OCI-LY7 (cell line): ENCODE measurements around the gene RAB3GAP2. TPM values are rescaled to one million over a fixed set of nuclear protein-coding genes. Genes with fewer than 3 reads are reported as not detected.

Source experiments
- Bru-seq: library from RNA; stranded (reverse); fragments of 400-500 nt; gene quantifications from one replicate; lab custom pipeline; 2021; lab: Mats Ljungman, UMichigan
- BruChase-seq, 2 experiments: library from RNA; stranded (reverse); fragments of 400-500 nt; gene quantifications; one replicate each; lab custom pipeline; 2021; lab: Mats Ljungman, UMichigan
- BruUV-seq: library from RNA; stranded (reverse); fragments of 400-500 nt; replicated peaks from 2 replicates; lab custom pipeline; 2021; lab: Mats Ljungman, UMichigan
- CTCF ChIA-PET: fragments of 300-600 bp; sonication (Branson Sonifier 250); formaldehyde crosslinking; loops from one replicate; lab custom pipeline; 2022; ENCODE audit warnings: antibody characterized with exemption; ENCODE audit not compliant: unreplicated experiment; lab: Charles Lee
- POLR2A ChIA-PET: fragments of 300-600 bp; sonication (Branson Sonifier 250); formaldehyde crosslinking; loops from one replicate; lab custom pipeline; 2022; ENCODE audit warnings: antibody characterized with exemption; lab: Charles Lee
- DNase-seq: peaks from one replicate; pipeline ENCODE4 v3.0.0-alpha.2; 2015; ENCODE audit warnings: low spot score
- H2AFZ ChIP-seq: fragments of 200-600 bp; sonication (generic), shearing (Covaris generic); 2 replicates; pipeline ENCODE4 v1.6.1; 2014; ENCODE audit warnings: mild to moderate bottlenecking, antibody characterized with exemption, low read length, moderate library complexity
- H3K27ac ChIP-seq: fragments of 200-600 bp; sonication (generic); 2 replicates; pipeline ENCODE4 v1.5.1; 2014; ENCODE audit warnings: mixed run types, low read depth, mild to moderate bottlenecking, moderate library complexity, low read length, inconsistent platforms; ENCODE audit not compliant: poor library complexity, severe bottlenecking
- H3K36me3 ChIP-seq: fragments of 200-600 bp; sonication (generic); 2 replicates; pipeline ENCODE4 v1.6.1; 2014; ENCODE audit warnings: mild to moderate bottlenecking, antibody characterized with exemption, low read length, moderate library complexity, mixed read lengths; ENCODE audit not compliant: insufficient read depth
- H3K4me1 ChIP-seq: fragments of 200-600 bp; sonication (generic); 2 replicates; pipeline ENCODE4 v1.5.1; 2014; ENCODE audit warnings: mild to moderate bottlenecking, low read length; ENCODE audit not compliant: insufficient read depth, poor library complexity, severe bottlenecking
- H3K4me2 ChIP-seq: fragments of 200-600 bp; sonication (generic); 2 replicates; pipeline ENCODE4 v1.6.1; 2014; ENCODE audit warnings: mild to moderate bottlenecking, low read length
- H3K4me3 ChIP-seq: fragments of 200-600 bp; sonication (generic); 2 replicates; pipeline ENCODE4 v1.5.1; 2014; ENCODE audit warnings: mild to moderate bottlenecking, low read depth, low read length; ENCODE audit not compliant: poor library complexity, severe bottlenecking
- H3K79me2 ChIP-seq: fragments of 200-600 bp; sonication (generic); 2 replicates; pipeline ENCODE4 v1.6.1; 2016; ENCODE audit warnings: low read depth, mild to moderate bottlenecking, low read length, moderate library complexity, mixed read lengths; ENCODE audit not compliant: insufficient read depth
- H3K9me2 ChIP-seq: fragments of 200-600 bp; sonication (generic); 2 replicates; pipeline ENCODE4 v1.6.1; 2016; ENCODE audit warnings: mild to moderate bottlenecking, low read length, mixed read lengths; ENCODE audit not compliant: insufficient read depth
- H3K9me3 ChIP-seq: fragments of 200-600 bp; sonication (generic); 2 replicates; pipeline ENCODE4 v1.6.1; 2014; ENCODE audit warnings: mild to moderate bottlenecking, mixed run types, low read length, mixed read lengths
- H4K20me1 ChIP-seq: fragments of 200-600 bp; sonication (generic); 2 replicates; pipeline ENCODE4 v1.6.1; 2014; ENCODE audit warnings: mild to moderate bottlenecking, antibody characterized with exemption, low read length, moderate library complexity, mixed read lengths; ENCODE audit not compliant: insufficient read depth
- EZH2phosphoT487 ChIP-seq: fragments of 200-600 bp; sonication (generic); IDR thresholded peaks from 2 replicates; pipeline ENCODE4 v1.6.1; 2018; ENCODE audit warnings: low read depth, borderline replicate concordance, mild to moderate bottlenecking, mixed run types, antibody characterized with exemption, low read length, moderate library complexity, mixed read lengths
- intact Hi-C: fragments of 100-400 bp; cut with micrococcal nuclease; formaldehyde crosslinking; loops from one replicate; pipeline ENCODE4 v1.10.0; 2022; ENCODE audit not compliant: unreplicated experiment
- long read RNA-seq: library from polyadenylated mRNA; stranded (forward); transcript quantifications from one replicate; pipeline ENCODE4 v2.0.0, GENCODE V29; 2022
- total RNA-seq, 2 experiments: library from RNA; depleted of rRNA in 1 of 2; stranded (reverse); fragments of >200 nt in 1 of 2; shearing (Covaris generic) in 1 of 2; gene quantifications; 2 replicates each; pipeline ENCODE4 v1.2.3, GENCODE V29; 2014 to 2022
- TF ChIP-seq, protein P1 (sequence below): fragments of 200-600 bp; sonication (generic); conservative IDR thresholded peaks from 2 replicates; pipeline ENCODE4 v1.5.1; 2014; ENCODE audit warnings: mild to moderate bottlenecking, antibody characterized with exemption, low read length, moderate library complexity, mixed read lengths

Gene RAB3GAP2, protein sequence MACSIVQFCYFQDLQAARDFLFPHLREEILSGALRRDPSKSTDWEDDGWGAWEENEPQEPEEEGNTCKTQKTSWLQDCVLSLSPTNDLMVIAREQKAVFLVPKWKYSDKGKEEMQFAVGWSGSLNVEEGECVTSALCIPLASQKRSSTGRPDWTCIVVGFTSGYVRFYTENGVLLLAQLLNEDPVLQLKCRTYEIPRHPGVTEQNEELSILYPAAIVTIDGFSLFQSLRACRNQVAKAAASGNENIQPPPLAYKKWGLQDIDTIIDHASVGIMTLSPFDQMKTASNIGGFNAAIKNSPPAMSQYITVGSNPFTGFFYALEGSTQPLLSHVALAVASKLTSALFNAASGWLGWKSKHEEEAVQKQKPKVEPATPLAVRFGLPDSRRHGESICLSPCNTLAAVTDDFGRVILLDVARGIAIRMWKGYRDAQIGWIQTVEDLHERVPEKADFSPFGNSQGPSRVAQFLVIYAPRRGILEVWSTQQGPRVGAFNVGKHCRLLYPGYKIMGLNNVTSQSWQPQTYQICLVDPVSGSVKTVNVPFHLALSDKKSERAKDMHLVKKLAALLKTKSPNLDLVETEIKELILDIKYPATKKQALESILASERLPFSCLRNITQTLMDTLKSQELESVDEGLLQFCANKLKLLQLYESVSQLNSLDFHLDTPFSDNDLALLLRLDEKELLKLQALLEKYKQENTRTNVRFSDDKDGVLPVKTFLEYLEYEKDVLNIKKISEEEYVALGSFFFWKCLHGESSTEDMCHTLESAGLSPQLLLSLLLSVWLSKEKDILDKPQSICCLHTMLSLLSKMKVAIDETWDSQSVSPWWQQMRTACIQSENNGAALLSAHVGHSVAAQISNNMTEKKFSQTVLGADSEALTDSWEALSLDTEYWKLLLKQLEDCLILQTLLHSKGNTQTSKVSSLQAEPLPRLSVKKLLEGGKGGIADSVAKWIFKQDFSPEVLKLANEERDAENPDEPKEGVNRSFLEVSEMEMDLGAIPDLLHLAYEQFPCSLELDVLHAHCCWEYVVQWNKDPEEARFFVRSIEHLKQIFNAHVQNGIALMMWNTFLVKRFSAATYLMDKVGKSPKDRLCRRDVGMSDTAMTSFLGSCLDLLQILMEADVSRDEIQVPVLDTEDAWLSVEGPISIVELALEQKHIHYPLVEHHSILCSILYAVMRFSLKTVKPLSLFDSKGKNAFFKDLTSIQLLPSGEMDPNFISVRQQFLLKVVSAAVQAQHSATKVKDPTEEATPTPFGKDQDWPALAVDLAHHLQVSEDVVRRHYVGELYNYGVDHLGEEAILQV (N-terminal part only)
- total RNA-seq (2014; rRNA removed; shearing (Covaris generic)), result 16.9 and 22.6 TPM in 2 replicates
- 37.4 and 41.1 TPM in 2 replicates for total RNA-seq (2022)
- Bru-seq, nascent RNA, result percentile 87 among the genes with signal in this experiment
- percentile 75 among the genes with signal in this experiment for BruChase-seq, experiment 1, labeled RNA remaining after a 6-hour chase
- BruChase-seq, experiment 2, labeled RNA remaining after a 2-hour chase, result percentile 77 among the genes with signal in this experiment
- long read RNA-seq, partial matches to known transcripts, result 3 of 20 reads
- long read RNA-seq, other reads (novel, unspliced or antisense), result 16 of 20 reads

DNA sequence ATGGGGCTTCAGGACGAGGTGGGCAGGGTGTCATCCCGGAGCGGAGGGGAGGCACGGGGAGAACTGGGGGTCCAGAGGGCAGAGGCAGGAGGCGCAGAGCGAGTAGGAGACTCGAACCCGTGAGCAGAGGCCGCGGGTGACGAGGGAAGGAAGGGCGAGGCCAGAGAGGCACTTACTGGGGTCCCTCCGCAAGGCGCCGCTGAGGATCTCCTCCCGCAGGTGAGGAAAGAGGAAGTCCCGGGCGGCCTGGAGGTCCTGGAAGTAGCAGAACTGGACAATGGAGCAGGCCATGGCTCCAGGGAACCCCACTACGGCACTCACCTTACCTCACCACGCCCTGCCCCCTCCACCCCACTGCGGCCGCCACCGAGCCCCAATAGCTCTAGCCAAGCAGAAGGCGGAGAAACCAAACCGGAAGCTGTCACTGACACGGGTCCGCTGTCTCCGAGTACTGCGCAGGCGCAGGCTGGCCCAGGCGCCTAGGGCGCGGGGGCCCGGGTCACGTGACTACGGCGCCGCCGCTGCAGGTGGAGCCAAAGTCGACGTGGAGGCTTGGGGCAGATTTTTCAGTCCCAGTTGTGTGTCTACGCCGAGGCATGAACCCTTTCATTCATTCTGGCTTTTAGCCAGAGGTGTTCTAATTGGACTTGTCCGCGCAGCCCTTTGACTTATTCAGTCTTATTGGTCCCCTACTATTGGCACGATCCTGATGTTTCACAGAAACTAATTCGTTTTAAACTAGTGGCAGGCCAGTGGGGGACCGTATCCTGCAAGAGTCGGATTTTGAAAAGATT lies at the start of gene RAB3GAP2:
Gene RAB3GAP2, minus strand, starts transcription at position 407 of the 794 bp plus-strand sequence. Its CDS starts 116 bp downstream, at position 291.
- Histone ChIP-seq H3K4me3 (peak within 1 kb of the TSS; percentile 84), H3K4me2 (peak within 1 kb of the TSS; percentile 92), H3K4me1 (peaks cover 25% of the 10 kb centered on the region), H3K27ac (peak within 1 kb of the TSS; percentile 37), H3K36me3 (peaks cover 32% of the 10 kb centered on the region), H2AFZ (peak within 1 kb of the TSS; percentile 100), H4K20me1 (peaks cover 9% of the 10 kb centered on the region; the same call in 1 of the 2 replicates), H3K9me3 (no peaks in the 10 kb centered on the region), H3K79me2 (peaks cover 41% of the 10 kb centered on the region), H3K9me2 (no peaks in the 10 kb centered on the region)
- TF ChIP-seq EZH2phosphoT487, result no peak
- TF ChIP-seq, protein P1, sequence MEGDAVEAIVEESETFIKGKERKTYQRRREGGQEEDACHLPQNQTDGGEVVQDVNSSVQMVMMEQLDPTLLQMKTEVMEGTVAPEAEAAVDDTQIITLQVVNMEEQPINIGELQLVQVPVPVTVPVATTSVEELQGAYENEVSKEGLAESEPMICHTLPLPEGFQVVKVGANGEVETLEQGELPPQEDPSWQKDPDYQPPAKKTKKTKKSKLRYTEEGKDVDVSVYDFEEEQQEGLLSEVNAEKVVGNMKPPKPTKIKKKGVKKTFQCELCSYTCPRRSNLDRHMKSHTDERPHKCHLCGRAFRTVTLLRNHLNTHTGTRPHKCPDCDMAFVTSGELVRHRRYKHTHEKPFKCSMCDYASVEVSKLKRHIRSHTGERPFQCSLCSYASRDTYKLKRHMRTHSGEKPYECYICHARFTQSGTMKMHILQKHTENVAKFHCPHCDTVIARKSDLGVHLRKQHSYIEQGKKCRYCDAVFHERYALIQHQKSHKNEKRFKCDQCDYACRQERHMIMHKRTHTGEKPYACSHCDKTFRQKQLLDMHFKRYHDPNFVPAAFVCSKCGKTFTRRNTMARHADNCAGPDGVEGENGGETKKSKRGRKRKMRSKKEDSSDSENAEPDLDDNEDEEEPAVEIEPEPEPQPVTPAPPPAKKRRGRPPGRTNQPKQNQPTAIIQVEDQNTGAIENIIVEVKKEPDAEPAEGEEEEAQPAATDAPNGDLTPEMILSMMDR, result no peak
- CTCF ChIA-PET, result interaction anchor here (0.6 to 0.8 kb wide), 2 partner anchors 53 to 281 kb away, joined by 3 to 4 read pairs; no protein-coding TSS in a partner anchor
- intact Hi-C loops, result loop anchor here (2.0 to 5.0 kb wide), 2 partner anchors 51 to 185 kb away; partner anchors contain the start of gene BPNT1
- DNase-seq, result peak; percentile 97
- POLR2A ChIA-PET, result interaction anchor here (0.6 to 1.8 kb wide), 7 partner anchors 8 to 50 kb away, joined by 3 to 6 read pairs (median 4); no protein-coding TSS in a partner anchor
- BruUV-seq, result no TSS peak

DNA sequence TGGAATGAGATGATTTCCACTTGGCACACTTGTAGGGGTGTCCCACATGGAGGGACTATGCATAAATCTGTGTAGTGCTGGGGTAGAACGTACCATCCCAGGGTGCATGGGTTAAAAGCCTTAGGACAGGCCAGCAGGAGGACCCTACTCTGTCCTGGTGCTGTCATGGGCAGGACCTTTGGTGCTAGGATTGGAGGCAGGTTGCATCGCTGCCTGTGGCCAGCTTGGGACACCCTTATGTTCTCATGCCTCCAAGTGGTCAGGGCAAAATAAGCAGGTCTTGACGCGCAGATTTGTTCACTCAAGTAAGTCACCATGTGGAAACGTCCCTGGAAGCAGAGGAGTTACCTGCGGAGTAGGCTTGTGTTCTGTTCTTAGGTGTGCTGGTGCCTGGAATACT lies 49.5 kb upstream of the RAB3GAP2 start:
- intact Hi-C loops, result no loop called here

More for the DNA sequence above, 49.5 kb upstream of the RAB3GAP2 start:
- POLR2A ChIA-PET, result no interaction called here
- Histone ChIP-seq H3K4me3 (no peak overlapping the region), H3K9me3 (no peaks in the 10 kb centered on the region), H3K9me2 (no peaks in the 10 kb centered on the region), H4K20me1 (no peaks in the 10 kb centered on the region), H3K27ac (no peak overlapping the region), H3K4me2 (no peak overlapping the region), H3K4me1 (no peaks in the 10 kb centered on the region), H2AFZ (no peak overlapping the region), H3K79me2 (no peaks in the 10 kb centered on the region), H3K36me3 (no peaks in the 10 kb centered on the region)
- TF ChIP-seq EZH2phosphoT487, result no peak
- TF ChIP-seq, protein P1, result no peak
- no TSS peak for BruUV-seq
- DNase-seq, result no peak
- CTCF ChIA-PET, result no interaction called here
